Stomach (tissue), 4 donors: ENCODE data around the gene ZDHHC21.

ENCODE experiments used
- POLR2A ChIP-seq, 4 donors: fragments of 450-650 bp; IDR thresholded peaks; one replicate each; pipeline ENCODE4 v1.6.1; 2016; ENCODE audit warnings: antibody characterized with exemption in 4 of 4, control low read depth in 2 of 4, mild to moderate bottlenecking in 1 of 4, moderate library complexity in 1 of 4
- TF ChIP-seq, protein P1 (sequence below), 7 experiments: fragments of 450-650 bp in 4 of 7; fragments of 200-600 bp in 3 of 7; sonication (generic) in 3 of 7; IDR thresholded peaks; one replicate each; pipeline ENCODE4 v1.5.1; 2016 to 2019; ENCODE audit warnings: antibody characterized with exemption in 7 of 7, control low read depth in 2 of 7, mild to moderate bottlenecking in 1 of 7

DNA sequence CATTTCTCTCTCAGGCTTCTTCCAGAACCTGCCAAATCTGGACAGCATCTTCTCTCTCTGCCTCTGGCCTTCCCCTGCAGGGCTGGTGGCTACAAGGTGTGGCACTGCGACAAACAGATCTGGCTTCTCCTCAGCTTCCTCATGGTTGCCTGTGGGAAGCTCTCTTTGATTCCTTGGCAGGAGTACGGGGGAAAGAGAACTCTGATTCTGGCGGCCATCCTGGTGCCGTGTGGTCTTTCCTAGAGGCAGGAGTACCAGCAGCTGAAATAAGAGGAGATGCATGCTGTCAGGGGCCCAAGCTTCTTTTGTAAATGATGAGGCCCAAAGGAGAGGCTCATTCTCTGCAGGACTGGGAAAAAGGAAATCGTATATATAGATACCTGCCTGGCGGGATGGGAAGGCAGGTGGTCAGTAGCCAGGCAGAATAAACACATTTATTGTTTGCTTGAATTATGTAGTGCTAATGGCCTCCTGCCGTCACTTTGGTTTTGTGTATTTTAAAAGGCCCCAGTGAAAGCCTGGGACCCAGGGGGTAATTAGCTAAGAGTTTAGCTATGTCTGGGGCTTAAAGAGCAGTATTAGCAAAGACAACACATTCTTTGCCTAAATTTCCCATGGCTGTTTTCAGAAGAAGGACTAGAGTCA is 29.3 kb upstream of the ZDHHC21 start, which contains the start of gene CER1:
- TF ChIP-seq, protein P1, sequence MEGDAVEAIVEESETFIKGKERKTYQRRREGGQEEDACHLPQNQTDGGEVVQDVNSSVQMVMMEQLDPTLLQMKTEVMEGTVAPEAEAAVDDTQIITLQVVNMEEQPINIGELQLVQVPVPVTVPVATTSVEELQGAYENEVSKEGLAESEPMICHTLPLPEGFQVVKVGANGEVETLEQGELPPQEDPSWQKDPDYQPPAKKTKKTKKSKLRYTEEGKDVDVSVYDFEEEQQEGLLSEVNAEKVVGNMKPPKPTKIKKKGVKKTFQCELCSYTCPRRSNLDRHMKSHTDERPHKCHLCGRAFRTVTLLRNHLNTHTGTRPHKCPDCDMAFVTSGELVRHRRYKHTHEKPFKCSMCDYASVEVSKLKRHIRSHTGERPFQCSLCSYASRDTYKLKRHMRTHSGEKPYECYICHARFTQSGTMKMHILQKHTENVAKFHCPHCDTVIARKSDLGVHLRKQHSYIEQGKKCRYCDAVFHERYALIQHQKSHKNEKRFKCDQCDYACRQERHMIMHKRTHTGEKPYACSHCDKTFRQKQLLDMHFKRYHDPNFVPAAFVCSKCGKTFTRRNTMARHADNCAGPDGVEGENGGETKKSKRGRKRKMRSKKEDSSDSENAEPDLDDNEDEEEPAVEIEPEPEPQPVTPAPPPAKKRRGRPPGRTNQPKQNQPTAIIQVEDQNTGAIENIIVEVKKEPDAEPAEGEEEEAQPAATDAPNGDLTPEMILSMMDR (IDR thresholded peaks at IDR 0.05): no peak
- no peak for TF ChIP-seq POLR2A (IDR thresholded peaks at IDR 0.05)
